ENCODE results near the gene SLC1A1.

SLC1A1 gene

DNA sequence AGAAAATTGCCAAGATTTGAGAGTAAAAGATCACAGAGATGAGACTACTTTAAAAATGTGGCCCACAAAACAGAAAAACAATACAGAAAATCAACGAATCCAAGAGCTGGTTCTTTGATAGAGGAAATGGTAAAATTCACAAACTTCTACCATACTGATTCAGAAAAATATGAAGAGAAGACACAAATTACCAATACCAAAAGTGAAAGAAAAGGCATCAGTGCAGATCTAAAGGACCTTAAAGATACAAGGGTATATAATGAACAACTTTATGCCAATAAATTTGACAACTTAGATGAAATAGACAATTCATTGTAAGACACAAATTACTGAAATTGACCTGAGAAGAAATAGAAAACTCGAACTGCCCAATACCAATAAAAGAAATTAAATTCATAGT lies 24.4 kb upstream of the SLC1A1 start:
- Histone ChIP-seq H3K4me1 (ENCODE audit: insufficient read depth, low read length, severe bottlenecking) (peaks cover 22% of the 10 kb centered on the region), H3K4me3 (ENCODE audit: low read depth, low read length, poor library complexity, severe bottlenecking) (no peak overlapping the region), H3K9ac (ENCODE audit: low read length) (no peak overlapping the region), H3F3A (ENCODE audit: insufficient read depth, low read length) (no peaks in the 10 kb centered on the region; the same call in 1 of the 2 replicates), H3K9me3 (ENCODE audit: low read length) (no peaks in the 10 kb centered on the region), H3K4me2 (ENCODE audit: low read length) (no peak overlapping the region), H4K20me1 (ENCODE audit: insufficient read depth, low read length) (no peaks in the 10 kb centered on the region), H2AFZ (ENCODE audit: low read length) (peak overlapping the region; percentile 15; the same call in 1 of the 2 replicates), H3K27me3 (ENCODE audit: insufficient read depth, low read length) (no peaks in the 10 kb centered on the region), H3K9me2 (ENCODE audit: low read depth, low read length) (no peaks in the 10 kb centered on the region), H3K27ac (ENCODE audit: low read depth, low read length, poor library complexity, severe bottlenecking) (no peak overlapping the region), H3K79me2 (ENCODE audit: insufficient read depth, low read length) (no peaks in the 10 kb centered on the region), H3K36me3 (ENCODE audit: insufficient read depth, low read length) (no peaks in the 10 kb centered on the region)
- TF ChIP-seq, protein P1, sequence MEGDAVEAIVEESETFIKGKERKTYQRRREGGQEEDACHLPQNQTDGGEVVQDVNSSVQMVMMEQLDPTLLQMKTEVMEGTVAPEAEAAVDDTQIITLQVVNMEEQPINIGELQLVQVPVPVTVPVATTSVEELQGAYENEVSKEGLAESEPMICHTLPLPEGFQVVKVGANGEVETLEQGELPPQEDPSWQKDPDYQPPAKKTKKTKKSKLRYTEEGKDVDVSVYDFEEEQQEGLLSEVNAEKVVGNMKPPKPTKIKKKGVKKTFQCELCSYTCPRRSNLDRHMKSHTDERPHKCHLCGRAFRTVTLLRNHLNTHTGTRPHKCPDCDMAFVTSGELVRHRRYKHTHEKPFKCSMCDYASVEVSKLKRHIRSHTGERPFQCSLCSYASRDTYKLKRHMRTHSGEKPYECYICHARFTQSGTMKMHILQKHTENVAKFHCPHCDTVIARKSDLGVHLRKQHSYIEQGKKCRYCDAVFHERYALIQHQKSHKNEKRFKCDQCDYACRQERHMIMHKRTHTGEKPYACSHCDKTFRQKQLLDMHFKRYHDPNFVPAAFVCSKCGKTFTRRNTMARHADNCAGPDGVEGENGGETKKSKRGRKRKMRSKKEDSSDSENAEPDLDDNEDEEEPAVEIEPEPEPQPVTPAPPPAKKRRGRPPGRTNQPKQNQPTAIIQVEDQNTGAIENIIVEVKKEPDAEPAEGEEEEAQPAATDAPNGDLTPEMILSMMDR (IDR thresholded peaks at IDR 0.05; ENCODE audit: low read length) = no peak
- no peak for TF ChIP-seq EZH2 (IDR thresholded peaks at IDR 0.05; ENCODE audit: borderline replicate concordance, low read length)

DNA sequence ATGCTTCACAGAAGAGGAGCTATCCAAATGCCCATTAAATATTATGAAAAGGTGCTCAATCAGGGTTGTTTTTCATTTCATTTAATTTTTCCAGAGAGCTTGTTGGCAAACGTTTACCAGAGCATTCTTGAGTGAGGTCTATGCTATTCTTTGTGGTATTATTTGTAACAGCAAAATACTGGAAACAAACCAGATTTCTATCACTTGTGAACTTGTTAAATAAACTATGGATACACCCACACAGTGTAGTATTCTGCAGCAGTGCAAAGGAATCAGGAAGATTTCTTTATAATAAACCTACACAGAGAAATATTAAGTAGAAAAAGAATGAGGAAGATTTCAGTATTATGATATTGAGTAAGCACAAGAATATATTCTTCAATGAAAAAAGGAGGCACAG lies 15.0 kb upstream of the SLC1A1 start:
- no peaks in the 10 kb centered on the region for H3K36me3 ChIP-seq (ENCODE audit: insufficient read depth, low read length)
- H3K27me3 ChIP-seq (ENCODE audit: insufficient read depth, low read length) = no peaks in the 10 kb centered on the region
- H3K4me1 ChIP-seq (ENCODE audit: insufficient read depth, low read length, severe bottlenecking) = no peaks in the 10 kb centered on the region
- H2AFZ ChIP-seq (ENCODE audit: low read length) = no peak overlapping the region
- H3K9me2 ChIP-seq (ENCODE audit: low read depth, low read length) = no peaks in the 10 kb centered on the region
- H3K4me3 ChIP-seq (ENCODE audit: low read depth, low read length, poor library complexity, severe bottlenecking) = no peak overlapping the region
- no peak overlapping the region for H3K27ac ChIP-seq (ENCODE audit: low read depth, low read length, poor library complexity, severe bottlenecking)
- H3K9ac ChIP-seq (ENCODE audit: low read length) = no peak overlapping the region
- TF ChIP-seq EZH2 (IDR thresholded peaks at IDR 0.05; ENCODE audit: borderline replicate concordance, low read length) = no peak
- TF ChIP-seq, protein P1 (IDR thresholded peaks at IDR 0.05; ENCODE audit: low read length) = no peak
- H4K20me1 ChIP-seq (ENCODE audit: insufficient read depth, low read length) = no peaks in the 10 kb centered on the region
- no peaks in the 10 kb centered on the region for H3K9me3 ChIP-seq (ENCODE audit: low read length)
- no peak overlapping the region for H3K4me2 ChIP-seq (ENCODE audit: low read length)
- H3K79me2 ChIP-seq (ENCODE audit: insufficient read depth, low read length) = no peaks in the 10 kb centered on the region
- H3F3A ChIP-seq (ENCODE audit: insufficient read depth, low read length) = no peaks in the 10 kb centered on the region

DNA sequence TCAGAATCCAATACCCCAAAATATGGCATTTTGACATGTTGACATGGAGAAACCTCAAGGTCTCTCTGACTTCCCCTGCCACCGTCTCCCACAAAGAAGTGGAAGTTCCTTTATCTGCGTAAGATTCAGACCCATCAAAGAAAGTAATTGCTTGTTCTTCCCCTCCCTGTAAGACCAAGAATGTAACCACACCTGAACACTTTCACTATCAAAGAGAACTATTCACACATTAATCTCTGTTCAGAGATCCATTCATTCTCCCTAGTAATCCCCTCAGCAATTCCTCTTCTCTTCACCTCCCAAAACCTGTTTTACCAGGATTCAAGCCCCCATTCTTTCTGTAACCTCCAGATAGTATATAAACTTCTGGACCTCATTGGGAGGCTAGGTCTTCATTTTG lies 4.1 kb upstream of the SLC1A1 start:
- Histone ChIP-seq H3K9me2 (ENCODE audit: low read depth, low read length) (no peaks in the 10 kb centered on the region), H3K36me3 (ENCODE audit: insufficient read depth, low read length) (no peaks in the 10 kb centered on the region), H3K4me3 (ENCODE audit: low read depth, low read length, poor library complexity, severe bottlenecking) (no peak overlapping the region), H3K27me3 (ENCODE audit: insufficient read depth, low read length) (no peaks in the 10 kb centered on the region; the same call in 1 of the 2 replicates), H4K20me1 (ENCODE audit: insufficient read depth, low read length) (no peaks in the 10 kb centered on the region), H3K4me1 (ENCODE audit: insufficient read depth, low read length, severe bottlenecking) (no peaks in the 10 kb centered on the region), H3K79me2 (ENCODE audit: insufficient read depth, low read length) (no peaks in the 10 kb centered on the region), H2AFZ (ENCODE audit: low read length) (no peak overlapping the region), H3K27ac (ENCODE audit: low read depth, low read length, poor library complexity, severe bottlenecking) (no peak overlapping the region), H3K9ac (ENCODE audit: low read length) (no peak overlapping the region), H3F3A (ENCODE audit: insufficient read depth, low read length) (no peaks in the 10 kb centered on the region), H3K4me2 (ENCODE audit: low read length) (no peak overlapping the region), H3K9me3 (ENCODE audit: low read length) (no peaks in the 10 kb centered on the region)
- no peak for TF ChIP-seq EZH2 (IDR thresholded peaks at IDR 0.05; ENCODE audit: borderline replicate concordance, low read length)
- TF ChIP-seq, protein P1 (IDR thresholded peaks at IDR 0.05; ENCODE audit: low read length) = no peak

All from OCI-LY1 (cell line).